Measurements from ENCODE around the gene TRDMT1.

The TRDMT1 gene

GRCh38 chr10:17134737-17135260, 66.7 kb downstream of the TRDMT1 start:
- DNase-seq (ENCODE audit: low spot score) = no peak
- Histone ChIP-seq H3K27me3 (ENCODE audit: insufficient read depth, poor library complexity, severe bottlenecking) (no peaks in the 10 kb centered on the region), H3K9me3 (ENCODE audit: severe bottlenecking) (no peaks in the 10 kb centered on the region), H3K4me3 (ENCODE audit: severe bottlenecking) (no peak overlapping the region), H3K4me1 (ENCODE audit: insufficient read depth, poor library complexity, severe bottlenecking) (no peaks in the 10 kb centered on the region), H3K27ac (ENCODE audit: poor library complexity, severe bottlenecking) (no peak overlapping the region), H3K36me3 (ENCODE audit: low read depth) (no peaks in the 10 kb centered on the region)
- TF ChIP-seq CTCF (IDR thresholded peaks at IDR 0.05; ENCODE audit: poor library complexity, severe bottlenecking) = no peak
- no peak for ATAC-seq (ENCODE audit: low read depth)

DNA sequence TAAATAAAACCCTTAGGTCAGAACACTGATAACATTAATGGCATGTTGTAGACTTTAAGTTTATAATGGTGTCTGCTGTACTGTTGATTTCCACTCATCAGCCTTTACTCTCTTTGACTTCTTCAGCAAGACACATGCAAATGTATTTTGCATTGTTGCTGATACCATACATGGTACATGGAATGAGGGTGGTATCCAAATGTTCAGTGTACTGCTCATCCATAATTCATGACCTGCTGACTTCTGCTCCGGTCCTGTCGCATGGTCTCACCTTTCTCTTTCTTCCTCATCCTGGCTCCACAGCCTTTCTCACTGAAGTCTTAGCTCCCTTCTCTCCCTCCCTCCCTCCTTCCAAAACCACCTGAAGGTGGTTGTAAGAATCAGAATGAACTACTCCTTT, 67.2 kb downstream of the TRDMT1 start:
- ATAC-seq (ENCODE audit: low read depth) (no peak), DNase-seq (ENCODE audit: low spot score) (no peak)
- no peak overlapping the region for H3K27ac ChIP-seq (ENCODE audit: poor library complexity, severe bottlenecking)
- no peaks in the 10 kb centered on the region for H3K9me3 ChIP-seq (ENCODE audit: severe bottlenecking)
- no peaks in the 10 kb centered on the region for H3K36me3 ChIP-seq (ENCODE audit: low read depth)
- H3K27me3 ChIP-seq (ENCODE audit: insufficient read depth, poor library complexity, severe bottlenecking) = no peaks in the 10 kb centered on the region
- TF ChIP-seq CTCF (IDR thresholded peaks at IDR 0.05; ENCODE audit: poor library complexity, severe bottlenecking) = no peak
- H3K4me1 ChIP-seq (ENCODE audit: insufficient read depth, poor library complexity, severe bottlenecking) = no peaks in the 10 kb centered on the region
- no peak overlapping the region for H3K4me3 ChIP-seq (ENCODE audit: severe bottlenecking)

- no peaks in the 10 kb centered on the region for H3K27me3 ChIP-seq (ENCODE audit: insufficient read depth, poor library complexity, severe bottlenecking)
- no peak for TF ChIP-seq CTCF (IDR thresholded peaks at IDR 0.05; ENCODE audit: poor library complexity, severe bottlenecking)
- DNase-seq (ENCODE audit: low spot score) = no peak
- H3K36me3 ChIP-seq (ENCODE audit: low read depth) = no peaks in the 10 kb centered on the region
- ATAC-seq (ENCODE audit: low read depth) = no peak
- no peaks in the 10 kb centered on the region for H3K4me1 ChIP-seq (ENCODE audit: insufficient read depth, poor library complexity, severe bottlenecking)
- H3K27ac ChIP-seq (ENCODE audit: poor library complexity, severe bottlenecking) = no peak within 1 kb of the TSS
- H3K9me3 ChIP-seq (ENCODE audit: severe bottlenecking) = no peaks in the 10 kb centered on the region
- no peak within 1 kb of the TSS for H3K4me3 ChIP-seq (ENCODE audit: severe bottlenecking)
Measured at GRCh38 chr10:17129741-17130140, 71.7 kb downstream of the TRDMT1 start, which contains the start of gene CUBN. CUBN (minus strand) TSS chr10:17129811; CDS start chr10:17129765, 46 bp downstream.

GRCh38 chr10:17128261-17128660, 73.2 kb downstream of the TRDMT1 start:
- H3K4me1 ChIP-seq (ENCODE audit: insufficient read depth, poor library complexity, severe bottlenecking) = no peaks in the 10 kb centered on the region
- DNase-seq (ENCODE audit: low spot score) (no peak), ATAC-seq (ENCODE audit: low read depth) (no peak)
- no peak overlapping the region for H3K27ac ChIP-seq (ENCODE audit: poor library complexity, severe bottlenecking)
- H3K36me3 ChIP-seq (ENCODE audit: low read depth) = no peaks in the 10 kb centered on the region
- H3K4me3 ChIP-seq (ENCODE audit: severe bottlenecking) = no peak overlapping the region
- no peaks in the 10 kb centered on the region for H3K27me3 ChIP-seq (ENCODE audit: insufficient read depth, poor library complexity, severe bottlenecking)
- no peaks in the 10 kb centered on the region for H3K9me3 ChIP-seq (ENCODE audit: severe bottlenecking)
- no peak for TF ChIP-seq CTCF (IDR thresholded peaks at IDR 0.05; ENCODE audit: poor library complexity, severe bottlenecking)

- Histone ChIP-seq H3K27me3 (ENCODE audit: insufficient read depth, poor library complexity, severe bottlenecking) (no peaks in the 10 kb centered on the region), H3K4me3 (ENCODE audit: severe bottlenecking) (no peak overlapping the region), H3K36me3 (ENCODE audit: low read depth) (no peaks in the 10 kb centered on the region), H3K27ac (ENCODE audit: poor library complexity, severe bottlenecking) (no peak overlapping the region), H3K4me1 (ENCODE audit: insufficient read depth, poor library complexity, severe bottlenecking) (no peaks in the 10 kb centered on the region), H3K9me3 (ENCODE audit: severe bottlenecking) (no peaks in the 10 kb centered on the region)
- TF ChIP-seq CTCF (IDR thresholded peaks at IDR 0.05; ENCODE audit: poor library complexity, severe bottlenecking) = no peak
- DNase-seq (ENCODE audit: low spot score) (no peak), ATAC-seq (ENCODE audit: low read depth) (no peak)
Measured at GRCh38 chr10:17126327-17126726, 75.1 kb downstream of the TRDMT1 start.
